ENCODE results near the gene SYT6. TPM values are rescaled to one million over a fixed set of nuclear protein-coding genes. Genes with fewer than 3 reads are reported as not detected.

SYT6 gene
- total RNA-seq, 2 experiments from 2014 or later, result not detected

DNA sequence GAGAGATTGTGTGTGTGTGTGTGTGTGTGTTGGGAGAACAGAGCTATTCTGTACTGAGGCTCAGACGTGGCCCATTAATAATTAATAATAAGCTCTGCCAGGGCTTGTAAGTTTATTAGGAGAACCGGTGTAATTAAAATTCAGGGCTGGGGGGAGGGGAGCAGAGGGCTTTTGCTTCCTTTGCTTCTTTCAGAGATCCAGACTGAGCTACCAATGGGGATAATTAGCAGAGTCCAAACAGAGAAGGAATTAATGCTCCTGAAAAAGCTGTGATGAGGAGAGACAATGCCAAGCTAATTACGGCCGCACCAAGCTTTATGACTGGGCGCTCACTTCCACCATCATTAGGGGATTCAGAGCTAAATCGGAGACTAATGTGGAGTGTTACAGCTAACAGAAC is 4.5 kb downstream of the SYT6 start:
- BruUV-seq (replicated peaks), result no TSS peak
- no peak overlapping the region for H2AFZ ChIP-seq (ENCODE audit: low read length)
- CTCF ChIA-PET (ENCODE audit: unreplicated experiment), result no interaction called here

DNA sequence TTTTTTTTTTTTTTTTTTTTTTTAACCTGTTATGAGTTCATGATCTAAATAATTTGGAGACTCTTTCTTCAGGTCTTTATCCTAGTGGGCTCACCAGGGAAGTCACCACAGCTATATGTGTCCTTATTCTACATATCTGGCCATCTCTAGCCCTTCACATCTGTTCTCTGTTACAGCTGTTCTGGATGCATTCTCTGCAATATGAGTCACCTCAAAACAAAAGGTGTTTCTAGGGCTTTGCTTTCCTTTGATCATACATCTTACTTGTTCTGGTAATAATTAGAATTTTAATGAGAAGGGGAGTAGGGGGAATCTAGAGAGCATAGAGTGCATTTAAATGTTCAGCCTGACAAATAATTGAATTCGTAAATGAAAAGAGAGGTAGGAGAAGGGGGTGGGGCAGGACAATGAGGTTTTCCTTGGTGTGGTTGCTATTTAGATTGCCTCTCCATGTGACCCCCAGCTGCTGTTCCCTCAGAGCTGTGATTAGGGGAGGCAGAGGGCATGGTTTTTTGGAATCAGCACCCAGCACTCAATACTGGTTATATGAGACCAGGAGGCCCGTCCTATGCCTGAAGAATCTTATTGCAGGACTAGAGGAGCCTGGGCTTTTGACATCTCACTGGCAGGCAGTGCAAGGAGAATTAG is 8.0 kb downstream of the SYT6 start:
- no peaks in the 10 kb centered on the region for H3K9me3 ChIP-seq (ENCODE audit: low read length)
- H3K27ac ChIP-seq (ENCODE audit: low read depth, low read length, poor library complexity, severe bottlenecking), result no peak overlapping the region
- no peaks in the 10 kb centered on the region for H3K36me3 ChIP-seq (ENCODE audit: insufficient read depth, low read length)
- no peaks in the 10 kb centered on the region for H3K79me2 ChIP-seq (ENCODE audit: insufficient read depth, low read depth, low read length)
- CTCF ChIA-PET (ENCODE audit: unreplicated experiment), result no interaction called here
- no peak overlapping the region for H3K4me2 ChIP-seq (ENCODE audit: low read length)
- TF ChIP-seq CTCF (conservative IDR thresholded peaks at IDR 0.05; ENCODE audit: low read length) (no peak), EZH2phosphoT487 (IDR thresholded peaks at IDR 0.05; ENCODE audit: borderline replicate concordance, low read depth, low read length) (no peak)
- H3K4me3 ChIP-seq (ENCODE audit: low read depth, low read length, poor library complexity, severe bottlenecking), result no peak overlapping the region
- H4K20me1 ChIP-seq (ENCODE audit: insufficient read depth, low read length), result no peaks in the 10 kb centered on the region
- DNase-seq (ENCODE audit: low spot score), result no peak
- BruUV-seq (replicated peaks), result no TSS peak
- H3K9me2 ChIP-seq (ENCODE audit: insufficient read depth, low read length), result no peaks in the 10 kb centered on the region
- POLR2A ChIA-PET, result no interaction called here
- no peak overlapping the region for H2AFZ ChIP-seq (ENCODE audit: low read length)
- H3K4me1 ChIP-seq (ENCODE audit: insufficient read depth, low read length, poor library complexity, severe bottlenecking), result no peaks in the 10 kb centered on the region
- intact Hi-C loops (cut with micrococcal nuclease; ENCODE audit: unreplicated experiment), result no loop called here

More for the DNA sequence above, 4.5 kb downstream of the SYT6 start:
- Histone ChIP-seq H3K4me3 (ENCODE audit: low read depth, low read length, poor library complexity, severe bottlenecking) (no peak overlapping the region), H3K27ac (ENCODE audit: low read depth, low read length, poor library complexity, severe bottlenecking) (no peak overlapping the region), H4K20me1 (ENCODE audit: insufficient read depth, low read length) (no peaks in the 10 kb centered on the region), H3K79me2 (ENCODE audit: insufficient read depth, low read depth, low read length) (no peaks in the 10 kb centered on the region), H3K4me2 (ENCODE audit: low read length) (no peak overlapping the region), H3K4me1 (ENCODE audit: insufficient read depth, low read length, poor library complexity, severe bottlenecking) (no peaks in the 10 kb centered on the region), H3K9me3 (ENCODE audit: low read length) (no peaks in the 10 kb centered on the region), H3K9me2 (ENCODE audit: insufficient read depth, low read length) (no peaks in the 10 kb centered on the region), H3K36me3 (ENCODE audit: insufficient read depth, low read length) (no peaks in the 10 kb centered on the region)
- intact Hi-C loops (cut with micrococcal nuclease; ENCODE audit: unreplicated experiment), result no loop called here
- POLR2A ChIA-PET, result interaction anchor here (0.6 kb wide), 2 partner anchors 404 to 1141 kb away, joined by 3 read pairs; no protein-coding TSS in a partner anchor
- TF ChIP-seq EZH2phosphoT487 (IDR thresholded peaks at IDR 0.05; ENCODE audit: borderline replicate concordance, low read depth, low read length), result no peak
- no peak for TF ChIP-seq CTCF (conservative IDR thresholded peaks at IDR 0.05; ENCODE audit: low read length)
- DNase-seq (ENCODE audit: low spot score), result no peak

GRCh38 chr1:114144016-114144415 is 9.7 kb downstream of the SYT6 start:
- no peaks in the 10 kb centered on the region for H3K79me2 ChIP-seq (ENCODE audit: insufficient read depth, low read depth, low read length)
- H3K9me3 ChIP-seq (ENCODE audit: low read length), result no peaks in the 10 kb centered on the region
- no TSS peak for BruUV-seq (replicated peaks)
- H3K36me3 ChIP-seq (ENCODE audit: insufficient read depth, low read length), result no peaks in the 10 kb centered on the region
- H4K20me1 ChIP-seq (ENCODE audit: insufficient read depth, low read length), result no peaks in the 10 kb centered on the region
- no peak overlapping the region for H3K4me3 ChIP-seq (ENCODE audit: low read depth, low read length, poor library complexity, severe bottlenecking)
- CTCF ChIA-PET (ENCODE audit: unreplicated experiment), result no interaction called here
- no peak for DNase-seq (ENCODE audit: low spot score)
- H2AFZ ChIP-seq (ENCODE audit: low read length), result no peak overlapping the region
- TF ChIP-seq CTCF (conservative IDR thresholded peaks at IDR 0.05; ENCODE audit: low read length) (no peak), EZH2phosphoT487 (IDR thresholded peaks at IDR 0.05; ENCODE audit: borderline replicate concordance, low read depth, low read length) (no peak)
- H3K4me1 ChIP-seq (ENCODE audit: insufficient read depth, low read length, poor library complexity, severe bottlenecking), result no peaks in the 10 kb centered on the region
- POLR2A ChIA-PET, result no interaction called here
- intact Hi-C loops (cut with micrococcal nuclease; ENCODE audit: unreplicated experiment), result no loop called here
- no peaks in the 10 kb centered on the region for H3K9me2 ChIP-seq (ENCODE audit: insufficient read depth, low read length)
- no peak overlapping the region for H3K27ac ChIP-seq (ENCODE audit: low read depth, low read length, poor library complexity, severe bottlenecking)
- H3K4me2 ChIP-seq (ENCODE audit: low read length), result no peak overlapping the region

Measured in OCI-LY7 (cell line).